Measurements from ENCODE around the gene CCDC195.

CCDC195 gene

GRCh38 chr2:224657349-224657748 is 58.8 kb downstream of the CCDC195 start:
- no peak overlapping the region for H3K27ac ChIP-seq
- no peak for TF ChIP-seq CTCF (conservative IDR thresholded peaks at IDR 0.05)

- no peak for TF ChIP-seq CTCF (conservative IDR thresholded peaks at IDR 0.05)
- H3K27ac ChIP-seq = no peak overlapping the region
Observed at GRCh38 chr2:224655006-224655537, 61.1 kb downstream of the CCDC195 start.

Data from VCaP (cell line).